Endothelial cell (in vitro differentiated cells): Measurements from ENCODE around the gene HTD2. TPM values are rescaled to one million over a fixed set of nuclear protein-coding genes. Genes with fewer than 3 reads are reported as not detected.
A peak's percentile ranks its signal among the peaks of the same experiment; 100 is the strongest.

Source experiments
- DNase-seq: peaks from one replicate; pipeline ENCODE4 v3.0.0; 2021; ENCODE audit warnings: low spot score
- H3K27ac Mint-ChIP-seq: one replicate; pipeline ENCODE4 v1.8.0; 2021; ENCODE audit warnings: mixed read lengths, inconsistent platforms; ENCODE audit not compliant: unreplicated experiment
- H3K27me3 Mint-ChIP-seq: one replicate; pipeline ENCODE4 v1.8.0; 2021; ENCODE audit warnings: mild to moderate bottlenecking, moderate library complexity, mixed read lengths, inconsistent platforms; ENCODE audit not compliant: unreplicated experiment
- H3K36me3 Mint-ChIP-seq: one replicate; pipeline ENCODE4 v1.8.0; 2021; ENCODE audit warnings: mild to moderate bottlenecking, low read depth, mixed read lengths, inconsistent platforms; ENCODE audit not compliant: unreplicated experiment
- H3K4me1 Mint-ChIP-seq: one replicate; pipeline ENCODE4 v1.8.0; 2021; ENCODE audit warnings: mild to moderate bottlenecking, mixed read lengths, inconsistent platforms; ENCODE audit not compliant: unreplicated experiment
- H3K4me3 Mint-ChIP-seq: one replicate; pipeline ENCODE4 v1.8.0; 2021; ENCODE audit warnings: mild to moderate bottlenecking, mixed read lengths, inconsistent platforms; ENCODE audit not compliant: unreplicated experiment
- H3K9me3 Mint-ChIP-seq: one replicate; pipeline ENCODE4 v1.8.0; 2021; ENCODE audit warnings: mixed read lengths, inconsistent platforms; ENCODE audit not compliant: unreplicated experiment
- total RNA-seq: library from RNA; stranded (reverse); fragmentation: NEBNext Ultra II Directional; extraction: Animal tissue kit (Norgen Biotek cat#: 25700); gene quantifications from one replicate; pipeline ENCODE4 v1.2.1, GENCODE V29; 2021; ENCODE audit not compliant: unreplicated experiment
- TF ChIP-seq, protein P1 (sequence below): fragments of 200-600 bp; sonication (generic); IDR thresholded peaks from one replicate; pipeline ENCODE4 v1.5.0; 2021; ENCODE audit warnings: antibody characterized with exemption; ENCODE audit not compliant: unreplicated experiment

The HTD2 gene
- total RNA-seq, 1 donor from 2014 or later: 8.4 TPM

- Mint-ChIP-seq H3K27me3 (no peaks in the 10 kb centered on the region), H3K27ac (no peak overlapping the region), H3K4me3 (no peak overlapping the region), H3K36me3 (no peaks in the 10 kb centered on the region), H3K4me1 (peaks cover 10% of the 10 kb centered on the region), H3K9me3 (no peaks in the 10 kb centered on the region)
- no peak for DNase-seq
- TF ChIP-seq, protein P1, sequence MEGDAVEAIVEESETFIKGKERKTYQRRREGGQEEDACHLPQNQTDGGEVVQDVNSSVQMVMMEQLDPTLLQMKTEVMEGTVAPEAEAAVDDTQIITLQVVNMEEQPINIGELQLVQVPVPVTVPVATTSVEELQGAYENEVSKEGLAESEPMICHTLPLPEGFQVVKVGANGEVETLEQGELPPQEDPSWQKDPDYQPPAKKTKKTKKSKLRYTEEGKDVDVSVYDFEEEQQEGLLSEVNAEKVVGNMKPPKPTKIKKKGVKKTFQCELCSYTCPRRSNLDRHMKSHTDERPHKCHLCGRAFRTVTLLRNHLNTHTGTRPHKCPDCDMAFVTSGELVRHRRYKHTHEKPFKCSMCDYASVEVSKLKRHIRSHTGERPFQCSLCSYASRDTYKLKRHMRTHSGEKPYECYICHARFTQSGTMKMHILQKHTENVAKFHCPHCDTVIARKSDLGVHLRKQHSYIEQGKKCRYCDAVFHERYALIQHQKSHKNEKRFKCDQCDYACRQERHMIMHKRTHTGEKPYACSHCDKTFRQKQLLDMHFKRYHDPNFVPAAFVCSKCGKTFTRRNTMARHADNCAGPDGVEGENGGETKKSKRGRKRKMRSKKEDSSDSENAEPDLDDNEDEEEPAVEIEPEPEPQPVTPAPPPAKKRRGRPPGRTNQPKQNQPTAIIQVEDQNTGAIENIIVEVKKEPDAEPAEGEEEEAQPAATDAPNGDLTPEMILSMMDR: no peak
These were observed 47.6 kb downstream of the HTD2 start for GRCh38 chr3:58353722-58354553.

DNA sequence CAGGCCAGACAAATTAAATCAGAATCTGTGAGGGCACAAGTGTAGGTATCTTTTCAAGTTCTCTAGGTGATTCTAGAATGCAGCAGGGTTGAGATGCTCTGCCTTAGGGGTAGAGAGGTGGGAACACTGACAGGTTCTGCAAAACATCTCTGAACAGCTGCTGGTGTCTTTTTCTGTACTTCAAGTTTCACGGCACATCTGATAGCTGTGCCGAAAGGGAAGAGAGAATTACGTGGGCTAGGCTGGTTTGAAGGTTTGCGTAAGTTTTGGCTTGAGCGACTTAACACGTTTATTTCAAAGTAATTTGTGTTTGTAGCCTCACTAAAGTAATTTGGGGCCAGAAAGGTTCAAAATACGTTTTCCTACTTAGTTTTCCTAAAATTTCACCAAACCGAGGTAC, 48.9 kb downstream of the HTD2 start:
- H3K27ac Mint-ChIP-seq: no peak overlapping the region
- TF ChIP-seq, protein P1: no peak

DNA sequence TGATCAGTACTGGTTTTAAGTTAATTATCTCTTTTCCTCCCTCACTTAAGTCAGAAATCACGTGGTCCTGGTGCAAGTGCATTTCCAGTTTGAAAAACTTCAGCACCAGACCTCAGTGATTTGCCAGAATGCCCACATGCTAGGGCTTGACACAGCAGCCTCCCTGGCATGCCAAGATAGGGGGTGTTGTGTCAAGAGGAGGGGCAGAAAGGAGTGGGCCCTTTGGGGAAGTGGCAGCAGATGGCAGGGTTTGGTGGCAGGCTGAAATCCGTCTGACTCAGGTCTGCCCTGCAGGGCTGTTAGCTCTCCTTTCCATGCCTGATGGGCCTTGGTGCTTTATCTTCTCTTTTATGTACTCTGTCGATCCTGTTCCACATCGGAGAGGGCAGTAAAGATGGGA, 49.7 kb downstream of the HTD2 start:
- no peak overlapping the region for H3K4me3 Mint-ChIP-seq
- no peak overlapping the region for H3K27ac Mint-ChIP-seq
- no peaks in the 10 kb centered on the region for H3K9me3 Mint-ChIP-seq
- TF ChIP-seq, protein P1: no peak
- peaks cover 10% of the 10 kb centered on the region for H3K4me1 Mint-ChIP-seq
- no peaks in the 10 kb centered on the region for H3K27me3 Mint-ChIP-seq
- H3K36me3 Mint-ChIP-seq: no peaks in the 10 kb centered on the region
- no peak for DNase-seq

More for the DNA sequence above, 48.9 kb downstream of the HTD2 start:
- no peak for DNase-seq
- H3K36me3 Mint-ChIP-seq: no peaks in the 10 kb centered on the region
- H3K9me3 Mint-ChIP-seq: no peaks in the 10 kb centered on the region
- peaks cover 10% of the 10 kb centered on the region for H3K4me1 Mint-ChIP-seq
- no peaks in the 10 kb centered on the region for H3K27me3 Mint-ChIP-seq
- H3K4me3 Mint-ChIP-seq: no peak overlapping the region

DNA sequence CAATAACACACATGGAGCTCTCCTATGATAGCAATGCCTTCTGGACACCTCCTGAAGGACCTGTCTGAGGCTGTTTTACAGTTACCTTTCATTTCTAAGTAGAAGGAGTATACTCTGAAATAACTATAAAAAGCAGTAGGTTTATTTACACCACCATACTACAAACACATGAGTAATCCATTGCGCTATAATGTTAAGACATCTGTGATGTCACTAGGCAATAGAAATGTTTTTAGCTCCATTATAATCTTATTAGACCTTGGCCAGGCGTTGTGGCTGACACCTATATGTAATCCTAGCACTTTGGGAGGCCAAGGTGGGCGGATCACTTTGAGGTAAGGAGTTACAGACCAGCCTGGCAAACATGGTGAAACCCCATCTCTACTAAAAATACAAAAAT, 51.1 kb downstream of the HTD2 start:
- no peak for DNase-seq
- TF ChIP-seq, protein P1: no peak
- Mint-ChIP-seq H3K9me3 (no peaks in the 10 kb centered on the region), H3K36me3 (no peaks in the 10 kb centered on the region), H3K4me1 (peaks cover 10% of the 10 kb centered on the region), H3K4me3 (no peak overlapping the region), H3K27me3 (no peaks in the 10 kb centered on the region), H3K27ac (peak overlapping the region; percentile 7)

- no peaks in the 10 kb centered on the region for H3K36me3 Mint-ChIP-seq
- DNase-seq: no peak
- H3K9me3 Mint-ChIP-seq: no peaks in the 10 kb centered on the region
- TF ChIP-seq, protein P1: no peak
- no peaks in the 10 kb centered on the region for H3K27me3 Mint-ChIP-seq
- H3K4me1 Mint-ChIP-seq: peaks cover 10% of the 10 kb centered on the region
- H3K4me3 Mint-ChIP-seq: no peak overlapping the region
- H3K27ac Mint-ChIP-seq: no peak overlapping the region
These were observed 51.8 kb downstream of the HTD2 start for GRCh38 chr3:58358092-58358491.
